H1 (cell line): ENCODE data around the gene SLIT3. TPM values are rescaled to one million over a fixed set of nuclear protein-coding genes. Genes with fewer than 3 reads are reported as not detected.

Experiments used
- CTCF ChIA-PET: fragments of 300-600 bp; sonication (Branson Sonifier 250); formaldehyde crosslinking; loops from one replicate; lab custom pipeline; 2021; ENCODE audit not compliant: partially characterized antibody; lab: Charles Lee
- POLR2A ChIA-PET: fragments of 300-600 bp; sonication (Branson Sonifier 250); formaldehyde crosslinking; loops from one replicate; lab custom pipeline; 2021; ENCODE audit warnings: inconsistent platforms; ENCODE audit not compliant: partially characterized antibody; lab: Charles Lee
- DNase-seq, 2 experiments: peaks; one replicate each; pipeline versions ENCODE4 v3.0.0 to v3.0.0-alpha.2; 2010 to 2022; ENCODE audit warnings: low spot score in 2 of 2, low read depth in 1 of 2, mixed read lengths in 1 of 2
- FAIRE-seq: peaks from 2 replicates; lab custom pipeline; 2011; peaks lifted over from hg19 to GRCh38; lab: Jason Lieb, UNC
- H2AFZ ChIP-seq: 2 replicates; pipeline ENCODE4 v1.8.1; 2012; ENCODE audit warnings: low read length, inconsistent platforms
- H2AK5ac ChIP-seq: 2 replicates; pipeline ENCODE4 v1.6.1; 2013; ENCODE audit warnings: low read depth, low read length
- H2BK120ac ChIP-seq: replicated peaks from 2 replicates; pipeline ENCODE3; 2013; ENCODE audit warnings: low read depth, low read length, inconsistent platforms
- H2BK12ac ChIP-seq: 2 replicates; pipeline ENCODE4 v1.6.1; 2013; ENCODE audit warnings: low read depth, low read length
- H2BK15ac ChIP-seq: 2 replicates; pipeline ENCODE4 v1.6.1; 2013; ENCODE audit warnings: low read length
- H2BK20ac ChIP-seq: 2 replicates; pipeline ENCODE4 v1.6.1; 2013; ENCODE audit warnings: low read length
- H2BK5ac ChIP-seq: 2 replicates; pipeline ENCODE4 v1.6.1; 2013; ENCODE audit warnings: low read depth, low read length
- H3K14ac ChIP-seq: 2 replicates; pipeline ENCODE4 v1.6.1; 2013; ENCODE audit warnings: inconsistent platforms; ENCODE audit not compliant: insufficient read length
- H3K18ac ChIP-seq: 2 replicates; pipeline ENCODE4 v1.6.1; 2013; ENCODE audit warnings: low read length; ENCODE audit errors: extremely low read depth
- H3K23ac ChIP-seq: 2 replicates; pipeline ENCODE4 v1.6.1; 2013; ENCODE audit warnings: inconsistent platforms; ENCODE audit not compliant: insufficient read length
- H3K23me2 ChIP-seq: 2 replicates; pipeline ENCODE4 v1.6.1; 2013; ENCODE audit warnings: low read depth, low read length
- H3K27ac ChIP-seq: 2 replicates; pipeline ENCODE4 v1.6.1; 2011; ENCODE audit warnings: low read depth, low read length, inconsistent platforms
- H3K27me3 ChIP-seq, 4 experiments: replicated peaks in 1 of 4; 1 replicate in 1 of 4; 2 replicates in 3 of 4; pipeline versions ENCODE4 v1.6.1 to v1.8.1; 2011 to 2013; ENCODE audit warnings: low read length in 3 of 4, mild to moderate bottlenecking in 3 of 4, inconsistent platforms in 2 of 4, mixed read lengths in 2 of 4, moderate library complexity in 1 of 4; ENCODE audit not compliant: control insufficient read depth in 3 of 4, insufficient read depth in 3 of 4; ENCODE audit errors: extremely low read depth in 1 of 4
- H3K36me3 ChIP-seq, 4 experiments: 2 replicates each; pipeline versions ENCODE4 v1.6.1 to v1.8.1; 2011 to 2013; ENCODE audit warnings: mild to moderate bottlenecking in 4 of 4, low read length in 3 of 4, moderate library complexity in 2 of 4, control low read depth in 1 of 4, inconsistent platforms in 1 of 4; ENCODE audit not compliant: insufficient read depth in 4 of 4, control insufficient read depth in 2 of 4
- H3K4ac ChIP-seq: replicated peaks from 2 replicates; pipeline ENCODE3; 2013; ENCODE audit warnings: low read length, low read depth, mixed read lengths, inconsistent platforms; ENCODE audit not compliant: insufficient read length
- H3K4me1 ChIP-seq, 4 experiments: replicated peaks in 1 of 4; 1 replicate in 1 of 4; 2 replicates in 3 of 4; pipeline versions ENCODE4 v1.6.1 to v1.8.1; 2011 to 2013; ENCODE audit warnings: low read length in 3 of 4, inconsistent platforms in 2 of 4, mixed read lengths in 1 of 4; ENCODE audit not compliant: insufficient read depth in 4 of 4, control insufficient read depth in 3 of 4
- H3K4me2 ChIP-seq, 2 experiments: 2 replicates each; pipeline versions ENCODE4 v1.6.1 to v1.8.1; 2011 to 2013; ENCODE audit warnings: low read depth in 2 of 2, low read length in 2 of 2, control low read depth in 1 of 2, inconsistent platforms in 1 of 2, mild to moderate bottlenecking in 1 of 2; ENCODE audit not compliant: insufficient read depth in 1 of 2
- H3K4me3 ChIP-seq, 4 experiments: fragments of 200-600, 300-600 bp in 1 of 4; sonication (generic), shearing (Covaris generic), sonication (Bioruptor Twin) in 1 of 4; 2 replicates each; pipeline versions ENCODE4 v1.5.1 to v1.8.1; 2011 to 2016; ENCODE audit warnings: low read length in 4 of 4, low read depth in 3 of 4, control low read depth in 2 of 4, inconsistent platforms in 2 of 4, mild to moderate bottlenecking in 2 of 4, mixed read lengths in 1 of 4, moderate library complexity in 1 of 4; ENCODE audit not compliant: insufficient read depth in 2 of 4; ENCODE audit errors: extremely low read depth in 1 of 4
- H3K56ac ChIP-seq: replicated peaks from 2 replicates; pipeline ENCODE3; 2013; ENCODE audit warnings: low read depth, mild to moderate bottlenecking, mixed read lengths, low read length, inconsistent platforms; ENCODE audit not compliant: insufficient read length
- H3K79me1 ChIP-seq: 2 replicates; pipeline ENCODE4 v1.6.1; 2013; ENCODE audit warnings: low read depth, low read length, control low read depth
- H3K79me2 ChIP-seq, 2 experiments: 2 replicates each; pipeline versions ENCODE4 v1.6.1 to v1.8.1; 2012 to 2013; ENCODE audit warnings: low read length in 2 of 2, mild to moderate bottlenecking in 2 of 2, inconsistent platforms in 1 of 2; ENCODE audit not compliant: insufficient read depth in 2 of 2, control insufficient read depth in 1 of 2
- H3K9ac ChIP-seq, 4 experiments: replicated peaks in 1 of 4; 1 replicate in 1 of 4; 2 replicates in 3 of 4; pipeline versions ENCODE4 v1.6.1 to v1.8.1; 2011 to 2013; ENCODE audit warnings: low read depth in 3 of 4, low read length in 3 of 4, control low read depth in 2 of 4, mild to moderate bottlenecking in 2 of 4, moderate library complexity in 2 of 4, inconsistent platforms in 1 of 4; ENCODE audit errors: extremely low read depth in 1 of 4
- H3K9me3 ChIP-seq, 2 experiments: 2 replicates each; pipeline versions ENCODE4 v1.6.1 to v1.8.1; 2012 to 2013; ENCODE audit warnings: mild to moderate bottlenecking in 2 of 2, moderate library complexity in 2 of 2, control low read depth in 1 of 2, inconsistent platforms in 1 of 2, low read depth in 1 of 2, low read length in 1 of 2, mixed read lengths in 1 of 2; ENCODE audit not compliant: insufficient read depth in 2 of 2
- H4K20me1 ChIP-seq, 2 experiments: replicated peaks in 1 of 2; 2 replicates each; pipeline versions ENCODE3 to v1.8.1; 2011 to 2013; ENCODE audit warnings: inconsistent platforms in 2 of 2, low read length in 2 of 2, mild to moderate bottlenecking in 1 of 2; ENCODE audit not compliant: insufficient read depth in 2 of 2, control insufficient read depth in 1 of 2
- H4K5ac ChIP-seq: 2 replicates; pipeline ENCODE4 v1.6.1; 2013; ENCODE audit warnings: low read length, low read depth, mixed read lengths, inconsistent platforms; ENCODE audit not compliant: insufficient read length
- H4K8ac ChIP-seq: 2 replicates; pipeline ENCODE4 v1.8.0; 2013; ENCODE audit warnings: mild to moderate bottlenecking, moderate library complexity, low read length, inconsistent platforms; ENCODE audit not compliant: insufficient read depth; ENCODE audit errors: extremely low read depth
- H4K91ac ChIP-seq: replicated peaks from 2 replicates; pipeline ENCODE3; 2013; ENCODE audit warnings: low read length, mixed read lengths, inconsistent platforms; ENCODE audit not compliant: insufficient read length
- CTCF ChIP-seq, 3 experiments: IDR thresholded peaks; 1 replicate in 2 of 3; 2 replicates in 1 of 3; pipeline versions ENCODE4 v1.5.1 to v1.6.1; 2011; ENCODE audit warnings: low read length in 3 of 3, mild to moderate bottlenecking in 3 of 3, inconsistent platforms in 2 of 3, low read depth in 1 of 3, moderate library complexity in 1 of 3; ENCODE audit not compliant: insufficient read depth in 1 of 3; ENCODE audit errors: control extremely low read depth in 1 of 3
- MAX ChIP-seq: IDR thresholded peaks from 2 replicates; pipeline ENCODE4 v1.6.1; 2012; ENCODE audit warnings: inconsistent platforms
- NRF1 ChIP-seq: IDR thresholded peaks from 2 replicates; pipeline ENCODE4 v1.6.1; 2011; ENCODE audit warnings: mild to moderate bottlenecking, low read depth, low read length, improper control_type of control experiment
- WGBS, 2 experiments: shearing (Covaris generic) in 1 of 2; methylation state at CpG; one replicate each; pipeline versions ENCODE4 v1.1.6 to v1.1.7; 2013 to 2015; ENCODE audit warnings: low lambda C conversion rate in 2 of 2, mixed read lengths in 2 of 2, inconsistent platforms in 1 of 2, low coverage in 1 of 2, missing lambda C conversion rate in 1 of 2; ENCODE audit not compliant: insufficient replicate concordance in 2 of 2, insufficient coverage in 1 of 2, insufficient read length in 1 of 2; ENCODE audit errors: extremely low coverage in 1 of 2, missing lambda C conversion rate in 1 of 2; 5-methylcytosine and 5-hydroxymethylcytosine counted together
- polyA plus RNA-seq, 7 experiments: library from polyadenylated mRNA; depleted of rRNA in 3 of 7; stranded (reverse) in 5 of 7; unstranded in 2 of 7; fragments of >200 nt in 5 of 7; fragments of 200-250 nt in 2 of 7; gene quantifications; 1 replicate in 5 of 7; 2 replicates in 1 of 7; 4 replicates in 1 of 7; pipeline versions ENCODE4 v1.2.1 to v1.2.3, GENCODE V29; 2011 to 2013; ENCODE audit warnings: missing spikeins in 2 of 7, mixed read lengths in 2 of 7
- total RNA-seq: library from RNA; stranded (reverse); fragmentation: NEBNext Ultra II Directional; extraction: Animal tissue kit (Norgen Biotek cat#: 25700); gene quantifications from 2 replicates; pipeline ENCODE4 v1.2.1, GENCODE V29; 2021

The SLIT3 gene
- total and polyA plus RNA-seq, 2 of the 8 experiments (the other 6 are each of a cell fraction or from before 2014, with no cell fraction given): 1.1 to 1.2 TPM

GRCh38 chr5:169190849-169191248, 110.1 kb downstream of the SLIT3 start:
- CTCF ChIA-PET: interaction anchor here (0.7 to 1.4 kb wide), 3 partner anchors 83 to 390 kb away, joined by 3 to 5 read pairs (median 3); no protein-coding TSS in a partner anchor
- Histone ChIP-seq H2AFZ (no peak overlapping the region), H4K8ac (no peak overlapping the region), H3K4me1 (no peaks in the 10 kb centered on the region), H3K9me3 (no peaks in the 10 kb centered on the region), H4K20me1 (peaks cover 0 to 2% of the 10 kb centered on the region in 2 experiments), H2BK15ac (no peak overlapping the region), H3K79me1 (no peaks in the 10 kb centered on the region), H3K4me3 (no peak overlapping the region), H3K36me3 (no peaks in the 10 kb centered on the region), H2AK5ac (no peak overlapping the region), H2BK5ac (no peak overlapping the region), H3K18ac (no peak overlapping the region), H4K5ac (no peak overlapping the region), H2BK20ac (no peak overlapping the region), H2BK120ac (no peak overlapping the region), H3K27me3 (no peaks in the 10 kb centered on the region), H3K23me2 (no peaks in the 10 kb centered on the region), H3K4ac (no peak overlapping the region), H3K4me2 (no peak overlapping the region), H4K91ac (no peak overlapping the region), H3K27ac (no peak overlapping the region), H3K23ac (no peak overlapping the region), H2BK12ac (no peak overlapping the region), H3K79me2 (no peaks in the 10 kb centered on the region), H3K14ac (no peak overlapping the region), H3K9ac (no peak overlapping the region), H3K56ac (no peak overlapping the region)
- POLR2A ChIA-PET: no interaction called here
- DNase-seq (no peak), FAIRE-seq (no peak)
- 94% methylated on average over 1 of the region's 1 CpG; no CpG with 5 or more reads in 1 of the 2 experiments for WGBS, 2 experiments
- TF ChIP-seq NRF1 (no peak), CTCF (IDR thresholded peaks at IDR 0.05; ENCODE audit: control extremely low read depth in 1 of 3, insufficient read depth in 1 of 3, low read depth in 1 of 3, low read length in 3 of 3) (no peak), MAX (no peak)
